ENCODE data around the gene NOS2. TPM values are rescaled to one million over a fixed set of nuclear protein-coding genes. Genes with fewer than 3 reads are reported as not detected.
"Not testable (repeated sequence)": the region's sequence is repeated elsewhere in the genome, so short reads cannot be mapped to it uniquely, and the experiment has no call there.

The NOS2 gene
- total RNA-seq, result under 1 TPM in 2 of 3 donors, not detected in 1; 0.19 to 0.20 TPM
- total RNA-seq (2013), result 0.09 TPM

DNA sequence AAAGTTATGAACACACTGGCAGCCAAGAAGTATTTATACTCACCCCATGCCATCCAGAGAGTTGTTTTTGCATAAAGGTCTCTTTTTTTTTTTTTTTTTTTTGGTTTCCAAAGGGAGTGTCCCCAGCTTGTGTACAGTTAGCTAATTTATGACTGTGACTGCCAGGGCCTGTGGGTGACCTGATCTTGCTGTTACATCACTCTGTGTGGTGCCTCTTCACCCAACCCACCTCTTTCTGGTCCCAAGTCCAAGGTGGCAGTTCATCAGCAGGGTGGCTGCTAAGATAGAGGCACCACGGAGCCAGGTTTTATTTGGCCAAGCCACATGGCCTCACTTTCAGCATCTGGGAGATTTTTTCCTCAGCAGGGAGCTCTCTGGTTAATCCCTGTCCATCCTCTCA is at the start of gene NOS2:
TSS of gene NOS2 (minus strand) at position 8 of the 400 bp plus-strand sequence. CDS start 1,720 bp downstream, outside the sequence.
- Mint-ChIP-seq H3K27me3 (ENCODE audit: low read depth in 2 of 2) (peaks cover 6 to 18% of the 10 kb centered on the region in 2 donors), H3K36me3 (no peaks in the 10 kb centered on the region), H3K27ac (no peak within 1 kb of the TSS), H3K9me3 (no peaks in the 10 kb centered on the region), H3K4me1 (peaks cover 5 to 8% of the 10 kb centered on the region in 2 donors), H3K4me3 (no peak within 1 kb of the TSS)
- ATAC-seq, result no peak
- no peaks in the 10 kb centered on the region for H3K27me3 ChIP-seq (ENCODE audit: control insufficient read depth, insufficient read depth, low read length)
- H3K36me3 ChIP-seq (ENCODE audit: control insufficient read depth, insufficient read depth, low read length), result no peaks in the 10 kb centered on the region
- H3K4me1 ChIP-seq (ENCODE audit: control insufficient read depth, insufficient read depth, low read length), result peaks cover 4% of the 10 kb centered on the region
- intact Hi-C loops (cut with micrococcal nuclease), result no loop called here
- TF ChIP-seq, protein P1, sequence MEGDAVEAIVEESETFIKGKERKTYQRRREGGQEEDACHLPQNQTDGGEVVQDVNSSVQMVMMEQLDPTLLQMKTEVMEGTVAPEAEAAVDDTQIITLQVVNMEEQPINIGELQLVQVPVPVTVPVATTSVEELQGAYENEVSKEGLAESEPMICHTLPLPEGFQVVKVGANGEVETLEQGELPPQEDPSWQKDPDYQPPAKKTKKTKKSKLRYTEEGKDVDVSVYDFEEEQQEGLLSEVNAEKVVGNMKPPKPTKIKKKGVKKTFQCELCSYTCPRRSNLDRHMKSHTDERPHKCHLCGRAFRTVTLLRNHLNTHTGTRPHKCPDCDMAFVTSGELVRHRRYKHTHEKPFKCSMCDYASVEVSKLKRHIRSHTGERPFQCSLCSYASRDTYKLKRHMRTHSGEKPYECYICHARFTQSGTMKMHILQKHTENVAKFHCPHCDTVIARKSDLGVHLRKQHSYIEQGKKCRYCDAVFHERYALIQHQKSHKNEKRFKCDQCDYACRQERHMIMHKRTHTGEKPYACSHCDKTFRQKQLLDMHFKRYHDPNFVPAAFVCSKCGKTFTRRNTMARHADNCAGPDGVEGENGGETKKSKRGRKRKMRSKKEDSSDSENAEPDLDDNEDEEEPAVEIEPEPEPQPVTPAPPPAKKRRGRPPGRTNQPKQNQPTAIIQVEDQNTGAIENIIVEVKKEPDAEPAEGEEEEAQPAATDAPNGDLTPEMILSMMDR (IDR thresholded peaks at IDR 0.05), result no peak
- no peak for DNase-seq
- no peak within 1 kb of the TSS for H3K27ac ChIP-seq (ENCODE audit: low read length)
- 59% methylated on average over 1 of the region's 1 CpG for WGBS (ENCODE audit: insufficient coverage)
- no peak within 1 kb of the TSS for H3K4me3 ChIP-seq (ENCODE audit: low read length)
- no peaks in the 10 kb centered on the region for H3K9me3 ChIP-seq (ENCODE audit: control insufficient read depth, insufficient read depth, low read length)

DNA sequence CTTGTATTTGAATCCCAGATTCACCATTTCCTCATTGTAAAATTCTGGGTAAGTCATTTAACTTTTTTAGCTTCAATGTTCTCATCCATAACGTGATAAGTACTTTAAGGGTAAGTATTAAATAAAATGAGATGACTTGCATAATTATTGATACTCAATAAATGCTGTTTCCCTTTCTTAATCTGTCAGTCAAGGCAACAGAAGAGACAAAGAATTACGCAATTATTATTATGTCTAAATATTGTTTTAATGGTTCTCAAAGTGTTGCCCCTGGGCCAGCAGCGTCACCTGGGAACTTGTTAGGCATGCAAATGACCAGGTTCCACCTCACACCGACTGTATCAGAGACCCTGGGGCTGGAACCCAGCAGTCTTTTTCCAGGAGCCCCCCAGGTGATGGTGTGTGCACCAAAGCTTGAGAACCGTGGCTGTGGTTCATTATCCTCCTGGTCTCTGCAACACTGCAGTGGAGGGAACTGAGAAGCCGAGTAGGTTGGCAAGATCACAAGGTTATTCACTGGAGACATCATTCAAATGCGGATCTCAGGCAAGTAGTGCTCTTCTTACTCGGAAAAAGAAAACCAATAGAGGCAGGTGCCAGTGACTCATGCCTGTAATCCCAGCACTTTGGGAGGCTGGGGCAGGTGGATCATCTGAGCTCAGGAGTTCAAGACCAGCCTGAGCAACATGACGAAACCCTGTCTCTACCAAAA is 49.3 kb upstream of the NOS2 start:
- TF ChIP-seq, protein P1 (IDR thresholded peaks at IDR 0.05), result no peak
- H3K4me3 Mint-ChIP-seq, result no peak overlapping the region
- ATAC-seq (no peak), DNase-seq (no peak)
- peaks cover 29 to 41% of the 10 kb centered on the region in 2 donors for H3K4me1 Mint-ChIP-seq
- no peaks in the 10 kb centered on the region for H3K9me3 Mint-ChIP-seq
- H3K27ac Mint-ChIP-seq, result no peak overlapping the region
- no peak overlapping the region for H3K4me3 ChIP-seq (ENCODE audit: low read length)
- intact Hi-C loops (cut with micrococcal nuclease), result no loop called here
- H3K36me3 Mint-ChIP-seq, result no peaks in the 10 kb centered on the region
- H3K4me1 ChIP-seq (ENCODE audit: control insufficient read depth, insufficient read depth, low read length), result peaks cover 14% of the 10 kb centered on the region
- H3K27me3 Mint-ChIP-seq (ENCODE audit: low read depth in 2 of 2), result peaks cover 14 to 19% of the 10 kb centered on the region in 2 donors
- H3K36me3 ChIP-seq (ENCODE audit: control insufficient read depth, insufficient read depth, low read length), result no peaks in the 10 kb centered on the region
- peaks cover 3% of the 10 kb centered on the region for H3K9me3 ChIP-seq (ENCODE audit: control insufficient read depth, insufficient read depth, low read length)
- 89% methylated on average over 7 of the region's 9 CpGs for WGBS (ENCODE audit: insufficient coverage)
- no peak overlapping the region for H3K27ac ChIP-seq (ENCODE audit: low read length)
- H3K27me3 ChIP-seq (ENCODE audit: control insufficient read depth, insufficient read depth, low read length), result peaks cover 3% of the 10 kb centered on the region

DNA sequence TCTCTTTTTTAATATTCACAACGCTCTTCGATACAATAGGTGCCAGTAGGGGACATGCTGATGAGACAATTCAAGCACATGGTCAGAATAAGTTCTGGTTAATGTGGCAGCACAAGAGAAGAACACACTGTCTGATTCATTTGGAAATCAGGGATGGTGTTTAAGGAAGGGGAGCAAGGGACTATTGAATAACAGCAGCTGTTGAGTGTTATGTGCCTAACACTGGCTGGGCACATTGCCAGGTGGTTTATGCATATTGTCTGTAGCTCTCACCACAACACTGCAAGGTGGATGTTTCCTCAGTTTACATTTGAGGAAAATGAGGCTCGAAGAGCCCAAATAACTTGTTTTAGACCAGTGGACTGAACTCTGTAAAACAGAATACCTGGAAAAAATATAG is 48.6 kb upstream of the NOS2 start:
- H3K27me3 Mint-ChIP-seq (ENCODE audit: low read depth in 2 of 2), result peaks cover 9 to 13% of the 10 kb centered on the region in 2 donors
- Histone ChIP-seq H3K27ac (ENCODE audit: low read length) (no peak overlapping the region), H3K4me3 (ENCODE audit: low read length) (no peak overlapping the region), H3K4me1 (ENCODE audit: control insufficient read depth, insufficient read depth, low read length) (peaks cover 14% of the 10 kb centered on the region), H3K27me3 (ENCODE audit: control insufficient read depth, insufficient read depth, low read length) (peaks cover 3% of the 10 kb centered on the region), H3K9me3 (ENCODE audit: control insufficient read depth, insufficient read depth, low read length) (peaks cover 3% of the 10 kb centered on the region), H3K36me3 (ENCODE audit: control insufficient read depth, insufficient read depth, low read length) (no peaks in the 10 kb centered on the region)
- no peaks in the 10 kb centered on the region for H3K9me3 Mint-ChIP-seq
- H3K27ac Mint-ChIP-seq, result no peak overlapping the region
- DNase-seq, result no peak
- H3K36me3 Mint-ChIP-seq, result no peaks in the 10 kb centered on the region
- TF ChIP-seq, protein P1 (IDR thresholded peaks at IDR 0.05), result no peak
- ATAC-seq, result no peak
- 84% methylated on average over 3 of the region's 3 CpGs for WGBS (ENCODE audit: insufficient coverage)
- peaks cover 29 to 41% of the 10 kb centered on the region in 2 donors for H3K4me1 Mint-ChIP-seq
- no peak overlapping the region for H3K4me3 Mint-ChIP-seq
- intact Hi-C loops (cut with micrococcal nuclease), result no loop called here

DNA sequence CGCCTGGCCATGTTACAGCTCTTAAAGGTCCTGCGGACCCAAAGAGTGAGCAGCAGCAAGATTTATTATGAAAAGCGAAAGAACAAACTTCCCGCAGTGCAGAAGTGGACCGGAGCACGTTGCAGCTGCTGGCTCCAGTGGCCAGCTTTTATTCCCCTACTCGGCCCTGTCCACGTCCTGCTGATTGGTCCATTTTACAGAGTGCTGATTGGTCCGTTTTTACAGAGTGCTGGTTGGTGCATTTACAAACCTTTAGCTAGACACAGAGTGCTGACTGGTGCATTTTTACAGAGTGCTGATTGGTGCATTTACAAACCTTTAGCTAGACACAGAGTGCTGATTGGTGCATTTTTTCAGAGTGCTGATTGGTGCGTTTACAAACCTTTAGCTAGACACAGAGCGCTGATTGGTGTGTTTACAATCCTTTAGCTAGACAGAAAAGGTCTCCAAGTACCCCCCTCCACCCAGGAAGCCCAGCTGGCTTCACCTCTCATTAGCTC is 46.5 kb upstream of the NOS2 start:
- H3K9me3 Mint-ChIP-seq, result not testable (repeated sequence)

More for the DNA sequence above, 46.5 kb upstream of the NOS2 start:
- Histone ChIP-seq H3K4me3 (ENCODE audit: low read length) (peak overlapping the region; percentile 30), H3K27ac (ENCODE audit: low read length) (peak overlapping the region; percentile 57), H3K4me1 (ENCODE audit: control insufficient read depth, insufficient read depth, low read length) (peaks cover 14% of the 10 kb centered on the region)
- H3K9me3 ChIP-seq (ENCODE audit: control insufficient read depth, insufficient read depth, low read length); H3K27me3 Mint-ChIP-seq (ENCODE audit: low read depth in 2 of 2); intact Hi-C loops (cut with micrococcal nuclease); H3K27me3 ChIP-seq (ENCODE audit: control insufficient read depth, insufficient read depth, low read length); H3K36me3 Mint-ChIP-seq; H3K36me3 ChIP-seq (ENCODE audit: control insufficient read depth, insufficient read depth, low read length): not testable (repeated sequence)
- H3K27ac Mint-ChIP-seq, result peak overlapping the region; percentile 82 to 87
- 89% methylated on average over 11 of the region's 11 CpGs for WGBS (ENCODE audit: insufficient coverage)
- H3K4me1 Mint-ChIP-seq, result peaks cover 29 to 41% of the 10 kb centered on the region in 2 donors
- ATAC-seq, result peak in 1 of 3 donors; percentile 9
- H3K4me3 Mint-ChIP-seq, result peak overlapping the region; percentile 89
- peak in 1 of 2 donors; percentile 7 for DNase-seq

Measured in natural killer cell (primary cell).